Left renal pelvis (tissue), 4 donors: ENCODE data around the gene LCN15. TPM values are rescaled to one million over a fixed set of nuclear protein-coding genes. Genes with fewer than 3 reads are reported as not detected.
"Not testable (repeated sequence)": the region's sequence is repeated elsewhere in the genome, so short reads cannot be mapped to it uniquely, and the experiment has no call there.

Experiments
- DNase-seq, 4 donors: peaks; one replicate each; pipeline ENCODE4 v3.0.0-alpha.2; 2013; ENCODE audit warnings: low read depth in 4 of 4, low spot score in 3 of 4
- polyA plus RNA-seq, 4 donors: library from polyadenylated mRNA; unstranded; fragments of 120-200 nt; gene quantifications; one replicate each; pipeline ENCODE4 v1.2.1, GENCODE V29; 2013; ENCODE audit not compliant: insufficient read length in 4 of 4

The LCN15 gene
- polyA plus RNA-seq, 4 donors, result 0.06 to 0.14 (median 0.07) TPM; not detected in 1

- DNase-seq, result no peak
Observed at GRCh38 chr9:136794281-136794999, 30.1 kb upstream of the LCN15 start.

DNA sequence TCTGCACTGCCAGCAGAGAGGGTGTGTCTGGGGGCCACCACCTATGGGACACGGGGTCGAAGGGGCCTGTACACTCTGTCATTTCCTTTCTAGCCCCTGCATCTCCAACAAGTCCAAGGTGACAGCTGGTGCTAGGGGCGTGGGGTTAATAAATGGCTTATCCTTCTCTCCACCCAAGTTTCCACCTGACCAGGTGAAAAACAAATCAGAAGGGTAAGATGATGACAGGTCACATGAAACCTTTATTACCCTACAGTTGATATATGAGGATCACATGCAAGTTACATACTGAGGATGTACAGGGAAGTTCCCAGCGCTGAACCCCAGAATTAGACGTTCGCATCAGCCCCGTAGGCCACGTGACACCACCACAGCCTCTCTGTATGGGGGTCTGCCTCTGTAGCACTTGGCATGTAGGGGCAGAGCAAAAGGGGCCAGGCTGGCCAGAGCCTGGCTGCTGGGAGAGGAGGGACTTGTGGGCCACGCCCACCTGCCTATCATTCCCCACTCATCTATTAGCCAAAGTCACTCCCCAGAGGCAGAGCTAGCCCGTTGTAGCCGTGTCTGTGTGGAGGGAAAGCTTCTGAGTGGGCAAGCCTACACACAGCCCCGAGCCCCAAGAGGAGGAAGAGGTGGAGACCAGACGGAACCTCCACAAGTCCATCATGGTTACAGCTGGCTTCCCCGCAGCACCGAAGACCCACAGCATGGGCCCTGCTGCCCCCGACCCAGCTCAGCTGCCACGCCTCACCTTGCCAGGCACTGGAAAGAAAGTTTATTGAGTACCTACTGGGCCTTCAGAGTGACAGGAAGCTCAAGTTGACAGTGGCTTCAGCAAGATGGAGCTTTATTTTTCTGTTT is 29.0 kb upstream of the LCN15 start:
- no peak for DNase-seq

DNA sequence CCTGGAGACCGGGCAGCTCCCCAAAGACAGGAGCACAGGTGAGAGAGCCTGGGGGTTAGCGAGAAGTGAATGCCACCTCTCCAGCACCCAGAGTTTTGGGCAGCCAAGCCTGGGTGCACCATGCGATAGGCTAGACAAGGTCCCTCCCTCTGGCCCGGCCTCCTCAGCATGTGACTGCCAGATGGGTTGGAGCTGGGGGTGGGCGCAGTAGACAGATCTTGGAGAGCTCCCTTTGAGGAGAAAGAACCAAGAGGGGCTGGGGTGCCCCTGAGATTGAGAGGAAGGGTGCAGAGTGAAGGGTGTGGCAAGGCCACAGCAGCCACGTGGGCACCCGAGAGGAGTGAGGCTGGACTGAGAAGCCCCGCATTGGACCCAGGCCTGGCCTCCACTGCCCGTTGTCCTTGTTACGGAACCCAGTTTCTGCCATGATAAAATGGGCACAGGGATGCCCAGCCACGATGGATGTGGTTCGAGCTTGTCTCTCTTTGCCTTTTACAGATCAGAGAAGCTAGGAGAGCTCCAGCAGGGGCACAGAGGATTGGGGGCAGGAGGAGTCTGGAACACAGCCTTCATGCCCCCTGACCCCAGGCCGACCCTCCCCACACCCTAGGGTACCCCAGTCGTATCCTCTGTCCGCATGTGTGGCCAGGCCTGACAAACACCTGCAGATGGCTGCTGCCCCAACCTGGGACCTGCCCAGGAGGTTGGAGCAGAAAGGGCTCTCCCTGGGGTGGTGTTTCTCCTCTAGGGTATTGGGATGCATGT is 28.2 kb upstream of the LCN15 start:
- DNase-seq, result no peak

DNA sequence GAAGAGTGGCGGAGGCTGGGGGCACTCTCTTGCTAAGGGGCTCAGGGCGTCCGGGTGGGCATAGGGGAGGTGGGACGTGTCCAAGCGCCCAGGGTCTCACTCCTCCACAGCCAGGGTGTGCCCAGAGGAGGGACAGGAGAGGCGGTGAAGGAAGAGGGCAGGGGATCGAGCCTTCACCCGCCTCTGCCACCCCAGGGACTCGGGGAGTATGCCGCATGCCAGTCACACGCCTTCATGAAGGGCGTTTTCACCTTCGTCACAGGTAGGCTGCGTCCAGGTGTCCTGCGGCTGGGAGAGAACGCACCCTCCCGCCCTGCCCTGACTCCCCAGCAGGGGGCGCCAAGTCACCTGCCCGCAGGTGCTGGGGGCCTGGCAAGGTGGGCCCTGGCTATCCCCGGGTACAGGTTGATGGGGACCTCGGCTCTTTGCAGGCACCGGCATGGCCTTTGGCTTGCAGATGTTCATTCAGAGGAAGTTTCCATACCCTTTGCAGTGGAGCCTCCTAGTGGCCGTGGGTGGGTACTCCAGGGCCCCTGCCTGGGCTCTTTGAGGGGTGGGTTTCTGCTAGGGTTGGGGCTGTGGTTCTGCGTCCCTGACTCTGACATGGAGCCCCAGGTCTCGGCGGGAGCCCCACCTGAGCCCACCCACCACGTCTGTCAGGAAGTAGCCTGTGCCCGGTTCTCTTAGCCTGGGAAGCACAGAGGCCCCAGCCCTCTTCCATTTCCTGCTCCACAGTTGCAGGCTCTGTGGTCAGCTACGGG is 27.4 kb upstream of the LCN15 start:
- DNase-seq, result no peak

GRCh38 chr9:136790640-136791515 is 26.6 kb upstream of the LCN15 start, which contains the start of gene TMEM141:
Gene TMEM141, plus strand, starts transcription at chr9:136791344. Its CDS starts 27 bp downstream, at chr9:136791371.
- peak; percentile 94 to 98 (median 97) for DNase-seq

DNA sequence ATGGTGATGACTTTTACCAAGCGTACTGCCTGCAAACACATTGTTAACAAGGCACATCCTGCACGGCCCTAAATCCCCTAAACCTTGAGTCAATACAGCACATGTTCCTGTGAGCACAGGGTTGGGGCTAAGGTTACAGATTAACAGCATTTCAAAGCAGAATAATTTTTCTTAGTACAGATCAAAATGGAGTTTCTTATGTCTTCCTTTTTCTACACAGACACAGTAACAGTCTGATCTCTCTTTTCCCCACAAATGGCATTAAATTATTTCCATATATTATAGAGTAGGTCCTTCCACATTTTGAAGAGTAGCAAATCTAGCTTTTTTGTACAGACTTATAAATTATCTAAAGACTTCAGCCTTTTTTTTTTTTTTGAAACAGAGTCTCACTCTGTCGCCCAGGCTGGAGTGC is 25.2 kb upstream of the LCN15 start:
- DNase-seq, result no peak

DNA sequence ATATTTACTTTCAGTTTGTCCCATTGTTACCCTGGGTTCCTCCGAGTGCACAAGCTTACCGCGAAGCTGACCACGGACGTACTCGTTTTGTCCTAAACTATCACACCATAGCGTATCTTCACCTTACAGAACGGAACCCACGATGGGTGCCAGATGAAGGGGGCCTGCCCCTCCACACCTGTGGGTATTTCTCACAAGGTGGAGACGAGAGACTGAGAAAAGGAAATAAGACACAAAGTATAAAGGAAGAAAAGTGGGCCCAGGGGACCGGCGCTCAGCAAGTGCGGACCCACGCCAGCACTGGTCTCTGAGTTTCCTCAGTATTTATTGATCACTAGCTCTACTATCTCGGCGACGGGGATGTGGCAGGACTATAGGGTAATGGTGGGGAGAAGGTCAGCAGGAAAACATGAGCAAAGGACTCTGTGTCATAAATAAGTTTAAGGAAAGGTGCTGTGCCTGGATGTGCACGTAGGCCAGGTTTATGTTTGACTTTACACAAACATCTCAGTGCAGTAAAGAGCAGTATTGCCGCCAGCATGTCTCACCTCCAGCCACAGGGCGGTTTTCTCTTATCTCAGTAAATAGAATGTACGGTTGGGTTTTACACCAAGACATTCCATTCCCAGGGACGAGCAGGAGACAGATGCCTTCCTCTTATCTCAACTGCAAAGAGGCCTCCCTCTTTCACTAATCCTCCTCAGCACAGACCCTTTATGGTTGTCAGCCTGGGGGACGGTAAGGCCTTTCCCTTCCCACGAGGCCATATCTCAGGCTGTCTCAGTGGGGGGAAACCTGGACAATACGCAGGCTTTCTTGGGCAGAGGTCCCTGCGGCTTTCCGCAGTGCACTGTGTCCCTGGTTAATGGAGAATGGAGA is 24.6 kb upstream of the LCN15 start:
- DNase-seq, result not testable (repeated sequence)

- no peak for DNase-seq
Observed at GRCh38 chr9:136787690-136788400, 23.5 kb upstream of the LCN15 start.

DNA sequence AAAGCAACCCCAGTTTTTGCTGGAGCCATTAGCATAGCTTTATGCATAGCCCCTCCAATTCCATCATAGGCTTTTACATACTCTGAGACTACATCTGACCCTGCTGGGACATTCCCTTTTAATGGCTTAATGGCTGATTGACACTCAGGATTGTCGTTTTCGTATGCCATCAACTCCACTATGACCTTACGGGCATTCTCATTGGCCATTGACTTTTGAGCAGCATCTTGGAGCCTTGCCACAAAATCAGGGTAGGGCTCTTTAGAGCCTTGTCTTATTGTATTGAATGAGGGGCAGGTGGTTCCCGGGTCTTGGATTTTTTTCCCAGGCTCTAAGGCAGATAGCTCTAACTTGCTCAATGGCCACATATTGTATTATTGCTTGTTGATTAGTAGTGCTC is 22.7 kb upstream of the LCN15 start:
- DNase-seq, result not testable (repeated sequence)

GRCh38 chr9:136786451-136786850 is 22.1 kb upstream of the LCN15 start:
- no peak for DNase-seq

DNA sequence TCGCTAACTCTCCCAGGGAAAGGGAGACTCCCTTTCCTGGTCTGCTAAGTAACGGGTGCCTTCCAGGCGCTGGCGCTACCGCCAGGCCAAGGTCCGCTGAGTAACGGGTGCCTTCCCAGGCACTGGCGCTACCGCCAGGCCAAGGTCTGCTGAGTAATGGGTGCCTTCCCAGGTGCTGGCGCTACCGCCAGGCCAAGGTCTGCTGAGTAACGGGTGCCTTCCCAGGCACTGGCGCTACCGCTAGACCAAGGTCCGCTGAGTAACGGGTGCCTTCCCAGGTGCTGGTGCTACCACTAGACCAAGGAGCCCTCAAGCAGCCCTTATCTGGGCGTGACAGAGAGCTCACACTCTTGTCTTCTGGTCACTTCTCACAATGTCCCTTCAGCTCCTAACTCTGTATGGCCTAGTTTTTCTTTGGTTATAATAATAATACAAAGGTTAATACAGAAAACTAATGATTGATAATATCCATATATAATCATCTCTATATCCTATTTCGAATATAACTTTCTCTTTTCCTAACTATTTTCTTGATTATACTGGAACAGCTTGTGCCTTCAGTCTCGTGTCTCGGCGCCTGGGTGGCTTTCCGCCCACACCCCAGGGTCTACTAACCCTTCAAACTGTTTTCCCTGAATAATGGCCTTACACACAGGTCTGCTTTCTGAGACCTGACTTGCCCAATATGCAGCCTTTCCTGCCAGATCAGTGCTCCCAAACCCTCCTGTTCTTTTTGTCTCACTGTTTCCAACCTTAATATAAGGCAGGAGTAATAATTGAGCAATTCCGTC is 21.4 kb upstream of the LCN15 start:
- not testable (repeated sequence) for DNase-seq

DNA sequence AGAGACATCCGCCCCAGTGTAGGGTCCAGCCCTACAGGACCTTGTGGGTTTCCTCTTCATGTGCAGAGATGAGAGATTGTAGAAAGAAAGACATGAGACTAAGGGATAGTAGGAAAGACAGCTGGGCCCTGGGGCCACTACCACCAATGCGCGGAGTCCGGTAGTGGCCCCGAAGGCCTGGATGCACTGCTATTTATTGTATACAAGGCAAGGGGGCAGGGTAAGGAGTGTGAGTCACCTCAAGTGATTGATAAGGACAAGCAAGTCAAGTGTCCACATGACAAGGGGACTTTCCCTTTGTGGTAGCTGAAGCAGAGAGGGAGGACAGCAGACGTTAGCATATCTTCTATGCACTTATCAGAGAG is 20.7 kb upstream of the LCN15 start:
- no peak for DNase-seq

DNA sequence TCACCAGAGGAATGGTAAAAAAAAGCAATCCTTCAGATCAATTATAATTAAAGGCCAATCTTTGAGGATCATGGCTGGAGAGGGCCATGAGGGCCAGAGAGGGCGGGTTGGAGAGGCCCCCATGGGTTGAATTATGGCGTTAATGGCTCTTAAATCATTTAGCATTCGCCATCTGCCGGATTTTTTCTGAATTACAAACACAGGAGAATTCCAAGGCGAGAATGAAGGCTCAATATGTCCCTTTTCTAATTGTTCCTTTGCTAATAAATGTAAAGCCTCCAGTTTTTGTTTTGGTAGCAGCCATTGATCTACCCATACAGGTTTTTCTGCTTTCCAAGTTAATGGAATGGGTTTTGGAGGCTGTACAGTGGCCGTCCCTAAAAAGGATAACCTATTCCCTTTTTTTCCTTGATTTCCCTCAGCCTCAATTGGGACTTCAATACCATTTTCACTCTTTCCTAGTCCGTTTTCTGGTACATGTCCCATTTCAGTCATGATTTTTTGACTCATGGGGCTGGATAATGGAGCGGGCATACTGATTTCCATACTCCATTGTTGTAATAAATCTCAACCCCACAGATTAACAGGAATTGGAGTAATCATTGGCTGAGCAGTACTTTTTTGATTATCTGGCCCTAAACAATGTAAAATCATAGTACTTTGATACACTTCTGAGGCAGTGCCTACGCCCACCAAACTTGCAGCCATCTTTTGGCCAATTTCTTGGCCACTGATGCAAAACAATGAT is 20.1 kb upstream of the LCN15 start:
- DNase-seq, result no peak

- no peak for DNase-seq
Observed at GRCh38 chr9:136782452-136782851, 18.1 kb upstream of the LCN15 start.

- no peak for DNase-seq
Observed at GRCh38 chr9:136779808-136780207, 15.5 kb upstream of the LCN15 start.

GRCh38 chr9:136777359-136777758 is 13.0 kb upstream of the LCN15 start:
- DNase-seq, result no peak
